HG02678 (cell line): ENCODE data around the gene YBX1.
"Not testable (repeated sequence)": the region's sequence is repeated elsewhere in the genome, so short reads cannot be mapped to it uniquely, and the experiment has no call there.

Source experiments
- ATAC-seq: cut with Tn5 transposase; IDR thresholded peaks from one replicate; pipeline ENCODE4 v1.9.1; 2021; ENCODE audit warnings: mild to moderate bottlenecking, moderate library complexity; ENCODE audit not compliant: unreplicated experiment

Gene YBX1

GRCh38 chr1:42747125-42747524 lies 64.9 kb downstream of the YBX1 start:
- no peak for ATAC-seq

DNA sequence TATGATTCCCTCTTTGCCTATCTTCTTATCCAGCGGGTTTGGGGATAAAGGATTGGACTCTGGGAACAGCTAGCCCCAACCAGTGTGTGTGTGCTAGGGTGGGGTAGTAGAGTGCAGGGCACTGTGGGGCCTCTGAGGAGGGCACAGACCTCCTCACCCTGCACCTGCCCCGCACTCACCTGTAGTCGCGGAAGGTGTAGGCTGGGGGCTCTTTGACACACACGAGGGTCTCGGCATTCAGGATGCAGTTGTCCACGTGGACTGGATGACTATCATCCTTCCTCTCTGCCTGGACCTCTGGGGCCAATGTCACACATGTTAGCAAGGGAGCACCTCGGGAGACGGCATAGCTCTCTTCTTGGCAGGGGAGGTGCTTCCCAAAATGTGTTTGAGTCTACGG lies 65.8 kb downstream of the YBX1 start:
- no peak for ATAC-seq

- no peak for ATAC-seq
These were observed 66.5 kb downstream of the YBX1 start for GRCh38 chr1:42748461-42749410.

GRCh38 chr1:42750041-42750440 lies 67.8 kb downstream of the YBX1 start:
- ATAC-seq: no peak

DNA sequence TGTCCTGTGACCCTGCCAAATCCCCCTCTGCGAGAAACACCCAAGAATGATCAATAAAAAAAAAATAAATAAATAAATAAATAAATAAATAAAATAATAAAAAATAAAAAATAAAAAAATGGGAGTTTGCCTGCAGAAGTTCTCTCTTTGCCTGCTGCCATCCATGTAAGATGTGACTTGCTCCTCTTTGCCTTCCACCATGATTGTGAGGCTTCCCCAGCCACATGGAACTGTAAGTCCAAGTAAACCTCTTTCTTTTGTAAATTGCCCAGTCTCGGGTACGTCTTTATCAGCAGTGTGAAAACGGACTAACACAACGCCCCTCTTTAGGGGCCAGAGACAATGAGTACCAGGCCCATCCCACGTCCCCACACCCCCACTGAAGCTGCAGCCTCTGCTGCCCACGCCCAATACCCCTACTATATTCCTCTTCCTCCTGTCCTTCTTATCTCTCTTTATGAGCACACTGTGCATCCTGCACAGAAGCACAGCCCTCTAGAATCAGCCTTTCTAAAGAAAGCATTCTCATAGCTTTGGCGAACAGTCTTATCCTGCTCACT lies 69.4 kb downstream of the YBX1 start:
- ATAC-seq: not testable (repeated sequence)

DNA sequence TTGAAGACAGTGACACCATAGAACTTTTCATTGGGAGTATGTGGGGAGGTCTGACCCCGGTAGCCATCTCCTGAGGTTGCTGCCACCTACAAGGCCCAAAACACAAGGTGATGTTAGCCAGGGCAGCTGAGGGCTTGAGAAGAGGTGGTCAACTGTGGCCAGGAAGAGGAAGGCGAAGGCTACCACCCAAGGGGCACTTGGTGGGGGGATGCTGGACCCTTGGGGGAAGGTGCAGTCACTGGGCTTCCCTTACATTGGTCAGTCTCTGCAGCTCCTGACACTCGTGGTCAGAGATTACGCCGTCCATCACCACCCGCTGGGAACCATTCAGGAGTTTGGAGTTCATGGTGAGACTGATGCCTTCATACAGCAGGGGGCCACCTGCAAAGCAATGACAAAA lies 70.1 kb downstream of the YBX1 start:
- ATAC-seq: no peak

- no peak for ATAC-seq
These were observed 70.9 kb downstream of the YBX1 start for GRCh38 chr1:42753070-42753469.
